Retinal pigment epithelial cell (primary cell): ENCODE results near the gene SNCG.
"Not testable (repeated sequence)": the region's sequence is repeated elsewhere in the genome, so short reads cannot be mapped to it uniquely, and the experiment has no call there.

Experiments
- DNase-seq: peaks from one replicate; pipeline ENCODE4 v3.0.0-alpha.2; 2010; ENCODE audit warnings: low read depth
- H3K4me3 ChIP-seq: 2 replicates; pipeline ENCODE4 v1.5.1; 2011; ENCODE audit warnings: mild to moderate bottlenecking, low read length, control low read depth, moderate library complexity
- TF ChIP-seq, protein P1 (sequence below): conservative IDR thresholded peaks from 2 replicates; pipeline ENCODE4 v1.5.1; 2011; ENCODE audit warnings: low read depth, low read length, control low read depth, inconsistent platforms

SNCG gene

DNA sequence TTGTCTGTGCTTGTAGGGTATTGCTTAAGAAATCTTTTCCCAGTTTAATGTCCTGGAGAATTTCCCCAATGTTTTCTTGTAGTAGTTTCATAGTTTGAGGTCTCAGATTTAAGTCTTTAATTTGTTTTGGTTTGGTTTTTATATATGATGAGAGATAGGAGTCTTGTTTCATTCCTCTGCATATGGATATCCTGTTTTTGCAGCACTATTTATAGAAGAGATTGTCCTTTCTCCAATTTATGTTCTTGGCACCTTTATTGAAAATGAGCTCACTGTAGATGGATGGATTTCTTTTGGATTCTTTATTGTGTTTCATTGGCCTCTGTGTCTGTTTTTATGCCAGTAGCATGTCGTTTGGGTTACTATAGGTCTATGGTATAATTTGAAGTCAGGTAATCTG lies 30.1 kb downstream of the SNCG start:
- no peak for DNase-seq
- H3K4me3 ChIP-seq: no peak overlapping the region
- TF ChIP-seq, protein P1, sequence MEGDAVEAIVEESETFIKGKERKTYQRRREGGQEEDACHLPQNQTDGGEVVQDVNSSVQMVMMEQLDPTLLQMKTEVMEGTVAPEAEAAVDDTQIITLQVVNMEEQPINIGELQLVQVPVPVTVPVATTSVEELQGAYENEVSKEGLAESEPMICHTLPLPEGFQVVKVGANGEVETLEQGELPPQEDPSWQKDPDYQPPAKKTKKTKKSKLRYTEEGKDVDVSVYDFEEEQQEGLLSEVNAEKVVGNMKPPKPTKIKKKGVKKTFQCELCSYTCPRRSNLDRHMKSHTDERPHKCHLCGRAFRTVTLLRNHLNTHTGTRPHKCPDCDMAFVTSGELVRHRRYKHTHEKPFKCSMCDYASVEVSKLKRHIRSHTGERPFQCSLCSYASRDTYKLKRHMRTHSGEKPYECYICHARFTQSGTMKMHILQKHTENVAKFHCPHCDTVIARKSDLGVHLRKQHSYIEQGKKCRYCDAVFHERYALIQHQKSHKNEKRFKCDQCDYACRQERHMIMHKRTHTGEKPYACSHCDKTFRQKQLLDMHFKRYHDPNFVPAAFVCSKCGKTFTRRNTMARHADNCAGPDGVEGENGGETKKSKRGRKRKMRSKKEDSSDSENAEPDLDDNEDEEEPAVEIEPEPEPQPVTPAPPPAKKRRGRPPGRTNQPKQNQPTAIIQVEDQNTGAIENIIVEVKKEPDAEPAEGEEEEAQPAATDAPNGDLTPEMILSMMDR: no peak

DNA sequence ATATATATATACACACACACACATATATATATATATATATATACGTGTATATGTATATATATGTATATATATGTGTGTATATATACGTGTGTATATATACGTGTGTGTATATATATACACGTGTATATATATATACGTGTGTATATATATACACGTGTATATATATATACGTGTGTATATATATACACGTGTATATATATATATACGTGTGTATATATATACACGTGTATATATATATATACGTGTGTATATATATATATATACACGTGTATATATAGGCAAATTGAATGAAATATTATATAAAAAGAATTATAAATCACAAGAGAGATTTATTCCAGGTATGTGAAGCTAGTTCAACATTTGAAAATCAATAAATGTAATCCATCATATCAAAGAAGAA lies 33.0 kb downstream of the SNCG start:
- H3K4me3 ChIP-seq, DNase-seq: not testable (repeated sequence)

DNA sequence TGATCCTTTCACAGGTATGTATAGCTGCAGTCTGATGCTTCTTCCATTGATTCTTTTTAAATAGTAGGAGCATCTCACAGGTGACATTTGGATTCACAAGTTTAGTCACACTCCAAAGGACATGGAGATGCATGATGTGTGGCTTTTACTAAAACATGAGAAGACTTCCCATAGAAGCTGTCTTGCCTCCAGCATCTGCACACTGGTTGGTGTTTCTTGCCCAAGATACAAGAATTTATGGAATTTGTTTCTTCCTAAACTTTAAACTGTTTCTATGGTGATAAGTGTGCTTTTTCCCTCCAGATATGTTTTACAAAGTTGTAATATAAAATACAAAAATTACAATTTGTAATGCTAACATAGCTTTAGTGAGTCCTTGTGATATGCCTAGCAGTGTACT lies 34.1 kb downstream of the SNCG start:
- DNase-seq: no peak
- TF ChIP-seq, protein P1: no peak
- H3K4me3 ChIP-seq: no peak overlapping the region

DNA sequence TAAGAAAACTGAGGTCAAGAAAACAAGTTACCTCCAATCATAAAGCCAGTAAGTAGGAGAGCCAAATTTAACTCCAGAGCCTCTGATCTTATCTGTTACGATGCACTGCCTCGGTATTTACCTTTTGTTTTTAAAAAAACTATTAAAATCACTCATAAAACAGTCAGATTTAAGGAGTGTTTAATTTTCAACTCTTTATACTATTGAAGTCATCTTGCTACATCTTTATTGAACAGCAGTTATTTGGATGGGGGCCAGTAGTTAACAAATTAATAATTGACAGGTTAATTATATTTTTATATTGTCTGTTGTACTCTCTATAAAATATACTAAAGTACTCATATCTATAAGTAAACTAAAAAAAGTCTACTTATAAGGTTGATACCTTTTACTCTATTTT lies 34.5 kb downstream of the SNCG start:
- TF ChIP-seq, protein P1: no peak
- no peak for DNase-seq

DNA sequence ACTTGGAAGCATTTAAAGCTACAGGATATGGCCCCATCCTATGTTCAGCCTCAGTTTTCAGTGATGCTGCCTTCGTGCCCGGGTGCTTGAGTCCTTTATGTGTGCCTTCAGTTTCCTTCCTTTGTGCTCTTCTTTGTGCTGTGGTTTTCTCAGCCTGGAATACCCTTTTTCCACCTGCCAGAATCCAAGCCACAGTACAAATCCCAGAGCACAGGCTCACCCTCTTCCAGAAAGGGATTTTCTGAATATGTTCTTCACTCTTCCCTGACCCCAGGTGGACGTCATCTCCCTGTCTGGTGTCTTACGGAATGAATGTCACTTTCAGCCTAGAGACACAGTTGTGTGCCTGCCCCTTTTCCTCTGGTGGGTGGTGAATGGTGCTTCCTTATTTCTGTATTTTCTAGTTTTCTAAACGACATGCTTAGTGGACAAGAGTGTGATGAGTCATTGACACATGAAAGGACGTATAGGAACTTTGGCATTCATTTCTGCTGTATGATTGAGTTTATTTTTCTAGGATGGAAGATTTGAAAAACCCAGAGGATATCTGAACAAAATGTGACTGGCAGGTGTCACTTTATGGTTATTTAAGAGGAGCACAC lies 41.5 kb downstream of the SNCG start:
- not testable (repeated sequence) for H3K4me3 ChIP-seq, DNase-seq

More for the DNA sequence above, 34.5 kb downstream of the SNCG start:
- no peak overlapping the region for H3K4me3 ChIP-seq

DNA sequence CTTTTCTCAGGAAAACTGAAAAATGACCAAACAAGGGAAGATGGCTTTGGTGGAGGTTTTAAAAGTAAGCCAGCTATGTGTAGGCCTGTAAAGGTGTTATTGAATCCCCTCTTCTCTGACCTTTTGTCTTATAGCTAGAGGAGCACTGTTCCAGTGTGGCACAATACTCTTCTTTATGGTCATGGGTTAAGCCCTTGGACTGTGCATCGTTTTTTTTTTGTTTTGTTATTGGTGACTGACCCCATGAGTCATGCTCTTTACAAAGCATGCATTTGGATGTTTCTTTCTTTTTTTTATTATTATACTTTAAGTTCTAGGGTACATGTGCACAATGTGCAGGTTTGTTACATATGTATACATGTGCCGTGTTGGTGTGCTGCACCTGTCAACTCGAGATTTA lies 42.1 kb downstream of the SNCG start:
- TF ChIP-seq, protein P1: no peak
- DNase-seq: no peak
- H3K4me3 ChIP-seq: no peak overlapping the region

DNA sequence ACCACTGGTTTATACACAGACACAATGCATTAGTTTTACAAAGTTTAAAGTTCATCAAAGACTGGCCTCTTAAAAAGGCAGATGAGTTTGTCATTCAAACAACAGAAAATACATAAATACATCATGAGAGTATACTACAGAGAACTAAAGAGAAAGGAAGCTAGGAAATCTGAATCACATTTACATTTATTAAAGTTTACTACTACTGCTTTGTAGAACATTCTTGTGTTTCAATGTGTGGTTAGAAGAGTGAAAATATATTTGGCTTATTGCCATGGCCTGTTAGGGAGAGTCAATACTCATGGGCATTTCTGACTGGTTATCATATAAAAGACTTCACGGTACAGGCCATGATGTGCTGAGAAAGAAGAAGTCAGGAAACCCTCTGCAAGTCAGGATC lies 48.7 kb downstream of the SNCG start:
- not testable (repeated sequence) for DNase-seq, H3K4me3 ChIP-seq

DNA sequence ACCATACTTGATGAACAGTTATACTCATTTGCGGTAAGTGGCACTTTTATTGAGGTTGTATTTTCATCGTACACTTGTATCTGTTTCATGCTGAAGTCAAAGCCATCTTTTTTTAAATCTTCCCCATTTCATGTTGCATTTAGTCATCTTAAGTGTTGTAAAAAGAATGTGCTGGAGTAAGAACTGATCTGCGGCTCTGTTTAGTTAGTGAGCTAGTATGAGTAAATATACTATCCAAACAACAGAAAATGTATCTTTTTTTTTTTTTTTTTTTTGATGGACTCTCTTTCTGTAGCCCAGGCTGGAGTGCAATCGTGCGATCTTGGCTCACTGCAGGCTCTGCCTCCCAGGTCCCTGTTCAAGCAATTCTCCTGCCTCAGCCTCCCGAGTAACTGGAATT lies 49.3 kb downstream of the SNCG start:
- not testable (repeated sequence) for H3K4me3 ChIP-seq, DNase-seq

DNA sequence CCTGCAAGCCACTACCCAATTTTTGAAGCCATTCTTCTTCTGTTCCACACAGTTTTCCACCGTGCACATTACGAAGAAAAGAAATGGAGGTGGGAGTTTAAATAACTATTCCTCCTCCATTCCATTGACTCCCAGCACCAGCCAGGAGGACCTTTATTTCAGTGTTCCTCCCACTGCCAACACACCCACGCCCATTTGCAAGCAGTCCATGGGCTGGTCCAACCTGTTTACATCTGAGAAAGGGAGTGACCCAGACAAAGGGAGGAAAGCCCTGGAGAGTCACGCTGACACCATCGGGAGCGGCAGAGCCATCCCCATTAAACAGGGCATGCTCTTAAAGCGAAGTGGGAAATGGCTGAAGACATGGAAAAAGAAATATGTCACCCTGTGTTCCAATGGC lies 49.9 kb downstream of the SNCG start:
- DNase-seq: not testable (repeated sequence)

DNA sequence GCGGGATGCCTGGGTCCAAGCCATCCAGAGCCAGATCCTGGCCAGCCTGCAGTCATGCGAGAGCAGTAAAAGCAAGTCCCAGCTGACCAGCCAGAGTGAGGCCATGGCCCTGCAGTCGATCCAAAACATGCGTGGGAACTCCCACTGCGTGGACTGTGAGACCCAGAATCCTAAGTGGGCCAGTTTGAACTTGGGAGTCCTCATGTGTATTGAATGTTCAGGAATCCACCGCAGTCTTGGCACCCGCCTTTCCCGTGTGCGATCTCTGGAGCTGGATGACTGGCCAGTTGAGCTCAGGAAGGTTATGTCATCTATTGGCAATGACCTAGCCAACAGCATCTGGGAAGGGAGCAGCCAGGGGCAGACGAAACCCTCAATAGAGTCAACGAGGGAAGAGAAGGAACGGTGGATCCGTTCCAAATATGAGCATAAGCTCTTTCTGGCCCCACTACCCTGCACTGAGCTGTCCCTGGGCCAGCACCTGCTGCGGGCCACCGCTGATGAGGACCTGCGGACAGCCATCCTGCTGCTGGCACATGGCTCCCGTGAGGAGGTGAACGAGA lies 50.8 kb downstream of the SNCG start:
- not testable (repeated sequence) for DNase-seq, H3K4me3 ChIP-seq

More for the DNA sequence above, 49.9 kb downstream of the SNCG start:
- not testable (repeated sequence) for H3K4me3 ChIP-seq
